WTC11 (cell line): ENCODE results near the gene PCIF1. TPM values are rescaled to one million over a fixed set of nuclear protein-coding genes. Genes with fewer than 3 reads are reported as not detected.

ENCODE experiments used
- ATAC-seq: fragments of 200-7000 bp; cut with Tn5 transposase; 2 replicates; pipeline ENCODE4 v1.10.0; 2021; ENCODE audit warnings: mild to moderate bottlenecking, moderate library complexity
- CTCF ChIA-PET: fragments of 300-600 bp; sonication (Branson Sonifier 250); formaldehyde crosslinking; loops from one replicate; lab custom pipeline; 2021; ENCODE audit warnings: antibody characterized with exemption; lab: Charles Lee
- POLR2A ChIA-PET: fragments of 350-600 bp; sonication (Branson Sonifier 250); formaldehyde crosslinking; loops from one replicate; lab custom pipeline; 2021; ENCODE audit warnings: antibody characterized with exemption; lab: Charles Lee
- DNase-seq: peaks from one replicate; pipeline ENCODE4 v3.0.0; 2021; ENCODE audit warnings: low spot score
- H3K27ac Mint-ChIP-seq: 2 replicates; pipeline ENCODE4 v1.8.0; 2021; ENCODE audit warnings: mixed read lengths
- H3K27me3 Mint-ChIP-seq: 2 replicates; pipeline ENCODE4 v1.8.0; 2021; ENCODE audit warnings: low read depth, mild to moderate bottlenecking, moderate library complexity, mixed read lengths
- H3K36me3 Mint-ChIP-seq: 2 replicates; pipeline ENCODE4 v1.8.0; 2021; ENCODE audit warnings: mixed read lengths
- H3K4me1 Mint-ChIP-seq: 2 replicates; pipeline ENCODE4 v1.8.0; 2022; ENCODE audit warnings: mixed read lengths
- H3K4me3 Mint-ChIP-seq: 2 replicates; pipeline ENCODE4 v1.8.0; 2021; ENCODE audit warnings: mild to moderate bottlenecking, moderate library complexity, mixed read lengths
- H3K9me3 Mint-ChIP-seq: 2 replicates; pipeline ENCODE4 v1.8.0; 2021; ENCODE audit warnings: mixed read lengths
- AFF4 ChIP-seq: sonication (generic); formaldehyde crosslinking; IDR thresholded peaks from 2 replicates; pipeline ENCODE4 v1.8.1; 2023; ENCODE audit warnings: mild to moderate bottlenecking, missing genetic modification reagents, borderline replicate concordance
- ARID4B ChIP-seq: sonication (generic); formaldehyde crosslinking; IDR thresholded peaks from 2 replicates; pipeline ENCODE4 v1.8.0; 2023; ENCODE audit warnings: missing genetic modification reagents, mild to moderate bottlenecking, borderline replicate concordance
- ATF6 ChIP-seq: sonication (generic); formaldehyde crosslinking; IDR thresholded peaks from 2 replicates; pipeline ENCODE4 v1.8.1; 2023; ENCODE audit warnings: mild to moderate bottlenecking, missing genetic modification reagents
- CDX4 ChIP-seq: fragments of 250-450 bp; sonication (Bioruptor Pico); IDR thresholded peaks from 2 replicates; pipeline ENCODE4 v1.9.0; 2021; ENCODE audit warnings: moderate library complexity, mild to moderate bottlenecking, inconsistent platforms, borderline replicate concordance
- E2F5 ChIP-seq: sonication (generic); formaldehyde crosslinking; IDR thresholded peaks from 2 replicates; pipeline ENCODE4 v1.8.1; 2022; ENCODE audit warnings: mild to moderate bottlenecking, moderate library complexity, missing genetic modification reagents
- ETV6 ChIP-seq: sonication (generic); formaldehyde crosslinking; IDR thresholded peaks from 2 replicates; pipeline ENCODE4 v1.8.1; 2022; ENCODE audit warnings: mild to moderate bottlenecking, missing genetic modification reagents
- KAT7 ChIP-seq: sonication (generic); formaldehyde crosslinking; IDR thresholded peaks from 2 replicates; pipeline ENCODE4 v1.8.1; 2023; ENCODE audit warnings: missing genetic modification reagents, mild to moderate bottlenecking, borderline replicate concordance
- MAX ChIP-seq: sonication (generic); formaldehyde crosslinking; IDR thresholded peaks from 2 replicates; pipeline ENCODE4 v1.8.0; 2022; ENCODE audit warnings: mild to moderate bottlenecking, missing genetic modification reagents
- TCF7 ChIP-seq: sonication (generic); formaldehyde crosslinking; IDR thresholded peaks from 2 replicates; pipeline ENCODE4 v1.8.0; 2022; ENCODE audit warnings: mild to moderate bottlenecking, low read depth, missing genetic modification reagents, moderate library complexity
- ZBTB21 ChIP-seq: sonication (generic); formaldehyde crosslinking; IDR thresholded peaks from 2 replicates; pipeline ENCODE4 v1.8.1; 2023; ENCODE audit warnings: mild to moderate bottlenecking, missing genetic modification reagents, borderline replicate concordance
- ZNF232 ChIP-seq: sonication (generic); formaldehyde crosslinking; IDR thresholded peaks from 2 replicates; pipeline ENCODE4 v1.8.0; 2022; ENCODE audit warnings: mild to moderate bottlenecking, missing genetic modification reagents
- ZNF512 ChIP-seq: sonication (generic); formaldehyde crosslinking; IDR thresholded peaks from 2 replicates; pipeline ENCODE4 v1.8.1; 2022; ENCODE audit warnings: missing genetic modification reagents, borderline replicate concordance
- ZNF532 ChIP-seq: fragments of 250-450 bp; sonication (Bioruptor Pico); IDR thresholded peaks from 2 replicates; pipeline ENCODE4 v1.9.0; 2021; ENCODE audit warnings: mild to moderate bottlenecking, borderline replicate concordance
- total RNA-seq: library from RNA; stranded (reverse); gene quantifications from 3 replicates; pipeline ENCODE4 v1.2.3, GENCODE V29; 2021

PCIF1 gene
- total RNA-seq, 1 experiment from 2014 or later: 42.2 TPM

GRCh38 chr20:45959956-45960630 lies 25.6 kb downstream of the PCIF1 start:
- ChIA-PET POLR2A (no interaction called here), CTCF (interaction anchor here (0.6 to 3.0 kb wide), 2 partner anchors 10 to 23 kb away, joined by 3 to 14 read pairs; no protein-coding TSS in a partner anchor)
- H3K36me3 Mint-ChIP-seq: peaks cover 38% of the 10 kb centered on the region
- H3K4me3 Mint-ChIP-seq: no peak overlapping the region
- no peak overlapping the region for H3K27ac Mint-ChIP-seq
- H3K9me3 Mint-ChIP-seq: no peaks in the 10 kb centered on the region
- ATAC-seq (no peak), DNase-seq (no peak)
- no peak for TF ChIP-seq KAT7 (CRISPR knock-in tag)
- no peak for TF ChIP-seq MAX
- no peak for TF ChIP-seq ZNF512 (CRISPR knock-in tag)
- no peak for TF ChIP-seq ETV6 (CRISPR knock-in tag)
- no peak for TF ChIP-seq CDX4
- TF ChIP-seq ZNF232 (CRISPR knock-in tag): no peak
- no peak for TF ChIP-seq AFF4 (CRISPR knock-in tag)
- TF ChIP-seq E2F5 (CRISPR knock-in tag): no peak
- TF ChIP-seq ARID4B (CRISPR knock-in tag): no peak
- no peak for TF ChIP-seq ZBTB21 (CRISPR knock-in tag)
- TF ChIP-seq ZNF532 (CRISPR knock-in tag): no peak
- no peak for TF ChIP-seq TCF7 (CRISPR knock-in tag)
- no peak for TF ChIP-seq ATF6
- no peaks in the 10 kb centered on the region for H3K4me1 Mint-ChIP-seq
- H3K27me3 Mint-ChIP-seq: no peaks in the 10 kb centered on the region
